D721Med (cell line): Measurements from ENCODE around the gene CMIP.

Experiments used
- DNase-seq: peaks from one replicate; pipeline ENCODE4 v3.0.0; 2011; ENCODE audit warnings: low spot score; ENCODE audit not compliant: insufficient read length
- FAIRE-seq: peaks from 2 replicates; lab custom pipeline; 2011; peaks lifted over from hg19 to GRCh38; lab: Jason Lieb, UNC
- TF ChIP-seq, protein P1 (sequence below): IDR thresholded peaks from 2 replicates; pipeline ENCODE4 v1.5.1; 2012; ENCODE audit warnings: mild to moderate bottlenecking, control low read depth; ENCODE audit not compliant: insufficient read depth; ENCODE audit errors: missing control alignments

Gene CMIP

DNA sequence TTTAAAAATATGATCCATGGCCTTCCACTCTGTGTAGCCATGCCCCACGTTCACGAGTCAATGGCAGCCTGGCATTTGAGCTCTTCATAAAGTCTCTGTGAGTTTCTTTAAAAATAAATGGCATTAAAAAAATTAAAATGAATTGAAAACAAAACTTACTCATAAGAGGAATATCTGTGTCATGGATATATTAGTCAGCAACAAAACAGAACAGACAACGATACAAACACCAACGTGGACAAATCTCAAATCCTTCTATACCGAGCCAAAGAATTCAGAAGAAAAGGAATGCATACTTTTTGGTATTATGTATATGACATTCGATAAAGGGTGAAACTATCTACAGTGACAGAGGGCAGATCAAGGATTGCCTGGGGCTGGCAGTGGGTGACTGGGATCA, 8.2 kb upstream of the CMIP start:
- TF ChIP-seq, protein P1, sequence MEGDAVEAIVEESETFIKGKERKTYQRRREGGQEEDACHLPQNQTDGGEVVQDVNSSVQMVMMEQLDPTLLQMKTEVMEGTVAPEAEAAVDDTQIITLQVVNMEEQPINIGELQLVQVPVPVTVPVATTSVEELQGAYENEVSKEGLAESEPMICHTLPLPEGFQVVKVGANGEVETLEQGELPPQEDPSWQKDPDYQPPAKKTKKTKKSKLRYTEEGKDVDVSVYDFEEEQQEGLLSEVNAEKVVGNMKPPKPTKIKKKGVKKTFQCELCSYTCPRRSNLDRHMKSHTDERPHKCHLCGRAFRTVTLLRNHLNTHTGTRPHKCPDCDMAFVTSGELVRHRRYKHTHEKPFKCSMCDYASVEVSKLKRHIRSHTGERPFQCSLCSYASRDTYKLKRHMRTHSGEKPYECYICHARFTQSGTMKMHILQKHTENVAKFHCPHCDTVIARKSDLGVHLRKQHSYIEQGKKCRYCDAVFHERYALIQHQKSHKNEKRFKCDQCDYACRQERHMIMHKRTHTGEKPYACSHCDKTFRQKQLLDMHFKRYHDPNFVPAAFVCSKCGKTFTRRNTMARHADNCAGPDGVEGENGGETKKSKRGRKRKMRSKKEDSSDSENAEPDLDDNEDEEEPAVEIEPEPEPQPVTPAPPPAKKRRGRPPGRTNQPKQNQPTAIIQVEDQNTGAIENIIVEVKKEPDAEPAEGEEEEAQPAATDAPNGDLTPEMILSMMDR = no peak
- FAIRE-seq = no peak
- DNase-seq = no peak

DNA sequence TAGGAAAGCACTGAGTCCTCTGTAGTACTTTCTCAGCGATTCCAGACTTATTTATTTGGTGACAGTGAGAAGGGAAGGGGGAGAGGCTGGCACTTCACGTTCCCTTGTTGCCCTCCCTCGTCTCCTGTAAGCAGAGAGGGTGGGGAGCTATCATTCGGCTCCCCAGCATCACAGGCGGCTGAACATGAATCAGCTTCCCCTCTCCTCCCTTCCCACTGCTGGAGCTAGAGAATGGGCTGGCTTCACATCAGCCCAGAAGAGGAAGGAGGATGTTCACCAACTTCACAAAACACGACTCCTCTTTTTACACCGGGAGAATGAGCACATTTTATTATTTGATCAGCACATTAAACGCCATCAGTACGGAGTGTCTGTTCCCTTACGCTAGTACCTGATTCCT, 6.7 kb upstream of the CMIP start:
- DNase-seq (no peak), FAIRE-seq (no peak)
- TF ChIP-seq, protein P1 = no peak

DNA sequence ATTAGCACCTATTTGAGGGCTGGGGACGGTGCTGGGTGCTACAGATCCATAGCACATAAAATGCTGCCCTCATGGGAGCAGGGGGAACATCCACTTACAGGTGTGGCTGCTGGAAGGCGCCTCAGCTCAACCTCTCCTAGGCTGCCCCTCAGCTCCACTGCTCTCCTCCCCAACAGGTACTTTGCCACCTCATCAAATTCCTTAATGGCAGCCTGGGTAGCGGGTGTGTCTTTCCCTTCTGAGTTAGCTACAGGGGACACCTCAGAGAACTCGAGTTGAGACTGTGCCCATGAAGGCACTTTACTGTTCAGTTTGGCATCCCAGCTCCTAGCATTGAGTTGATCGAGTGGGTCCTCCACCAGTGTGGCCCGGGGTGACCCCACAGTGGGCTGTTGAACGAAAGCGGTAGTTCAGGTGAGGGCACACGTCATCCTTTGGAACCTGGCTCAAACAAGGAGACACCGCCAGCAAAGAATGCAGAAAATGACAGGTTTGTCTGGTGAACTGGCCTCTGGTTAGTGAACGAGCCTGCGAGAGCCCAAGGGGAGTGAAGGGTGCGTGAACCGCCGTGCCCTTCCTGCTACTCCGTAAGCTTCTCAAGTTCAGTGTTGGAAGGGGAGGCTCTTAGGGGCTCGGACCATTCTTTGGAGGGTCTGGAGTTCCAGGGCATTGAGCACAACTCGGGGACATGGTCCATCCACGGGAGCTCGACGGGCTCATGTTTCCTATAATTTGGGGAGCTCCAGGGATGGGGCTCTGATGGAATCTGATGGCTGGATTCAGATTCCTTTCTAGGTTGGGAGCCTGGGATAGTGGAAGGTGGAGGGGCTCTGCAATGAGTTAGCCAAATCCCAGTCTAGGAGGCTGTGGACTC, 3.5 kb upstream of the CMIP start:
- DNase-seq (no peak), FAIRE-seq (no peak)
- TF ChIP-seq, protein P1 = no peak

DNA sequence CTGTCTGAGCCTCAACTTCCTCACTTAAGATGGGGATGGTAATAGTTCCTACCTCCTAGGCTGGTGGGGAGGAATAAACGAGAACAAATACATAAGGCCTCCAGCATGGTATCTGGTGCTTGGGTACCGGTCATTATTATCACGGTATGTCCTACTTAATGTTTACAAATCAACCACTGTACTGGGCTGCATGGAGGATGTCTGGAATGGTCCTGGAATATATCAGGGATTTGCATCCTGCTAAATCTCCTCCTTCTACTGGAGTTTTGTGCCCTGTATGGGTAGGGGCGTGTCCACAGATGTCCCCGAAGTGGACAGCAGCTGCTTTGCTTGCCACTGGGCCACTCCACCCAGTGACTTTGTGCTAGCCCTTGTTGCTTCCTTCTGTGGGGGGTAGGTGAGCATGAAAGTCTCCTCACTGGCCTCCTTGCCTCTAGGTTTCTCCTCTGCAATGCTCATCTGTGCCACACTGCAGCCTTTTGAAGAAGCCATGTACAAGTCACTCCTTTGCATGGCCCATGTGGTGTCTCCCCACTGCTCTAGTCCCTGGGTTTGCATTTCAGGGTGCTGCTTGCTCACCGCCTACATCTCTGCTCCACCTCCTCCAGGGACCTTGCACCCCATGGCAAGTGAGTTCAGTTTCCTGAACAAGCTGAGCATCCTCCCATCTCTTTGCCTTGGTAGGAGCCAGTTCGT, 2.2 kb upstream of the CMIP start:
- TF ChIP-seq, protein P1 = no peak
- DNase-seq = no peak
- no peak for FAIRE-seq

DNA sequence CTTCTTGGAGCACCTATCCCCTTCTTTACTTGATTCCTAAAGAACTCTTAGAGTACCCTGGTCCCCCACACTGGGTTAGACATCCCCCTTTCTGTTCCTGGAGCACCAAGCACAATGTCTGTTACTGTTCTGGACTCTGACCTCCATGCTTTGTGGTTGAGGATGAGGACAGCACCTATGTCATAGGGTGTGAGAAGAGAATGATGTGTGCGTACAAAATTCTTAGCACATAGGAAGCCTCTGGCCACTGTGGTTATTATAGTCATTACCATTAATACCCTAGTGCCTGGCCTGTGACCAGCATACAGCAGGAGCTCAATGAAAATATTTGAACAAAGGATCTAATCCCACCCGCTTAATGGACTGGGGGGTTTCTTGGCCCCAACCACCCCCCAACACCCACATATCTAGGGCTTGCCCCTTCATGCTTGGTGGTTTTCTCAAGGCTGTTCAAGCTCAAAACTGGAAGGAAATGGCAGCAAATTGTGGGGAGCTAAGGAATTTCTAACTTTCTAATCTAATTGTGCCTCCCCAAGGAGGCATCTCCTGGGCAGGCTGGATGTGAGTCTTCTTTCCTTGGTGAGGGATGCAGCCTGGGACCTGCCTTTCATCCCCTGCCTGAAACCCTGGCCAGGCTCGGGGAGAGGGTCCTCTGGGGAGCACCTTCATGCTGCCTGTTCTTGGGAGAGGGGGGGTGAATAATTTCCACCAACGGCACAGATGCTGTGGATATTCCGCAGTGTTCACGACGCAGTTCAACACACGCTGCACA, 1.5 kb upstream of the CMIP start:
- TF ChIP-seq, protein P1 = no peak
- no peak for FAIRE-seq

DNA sequence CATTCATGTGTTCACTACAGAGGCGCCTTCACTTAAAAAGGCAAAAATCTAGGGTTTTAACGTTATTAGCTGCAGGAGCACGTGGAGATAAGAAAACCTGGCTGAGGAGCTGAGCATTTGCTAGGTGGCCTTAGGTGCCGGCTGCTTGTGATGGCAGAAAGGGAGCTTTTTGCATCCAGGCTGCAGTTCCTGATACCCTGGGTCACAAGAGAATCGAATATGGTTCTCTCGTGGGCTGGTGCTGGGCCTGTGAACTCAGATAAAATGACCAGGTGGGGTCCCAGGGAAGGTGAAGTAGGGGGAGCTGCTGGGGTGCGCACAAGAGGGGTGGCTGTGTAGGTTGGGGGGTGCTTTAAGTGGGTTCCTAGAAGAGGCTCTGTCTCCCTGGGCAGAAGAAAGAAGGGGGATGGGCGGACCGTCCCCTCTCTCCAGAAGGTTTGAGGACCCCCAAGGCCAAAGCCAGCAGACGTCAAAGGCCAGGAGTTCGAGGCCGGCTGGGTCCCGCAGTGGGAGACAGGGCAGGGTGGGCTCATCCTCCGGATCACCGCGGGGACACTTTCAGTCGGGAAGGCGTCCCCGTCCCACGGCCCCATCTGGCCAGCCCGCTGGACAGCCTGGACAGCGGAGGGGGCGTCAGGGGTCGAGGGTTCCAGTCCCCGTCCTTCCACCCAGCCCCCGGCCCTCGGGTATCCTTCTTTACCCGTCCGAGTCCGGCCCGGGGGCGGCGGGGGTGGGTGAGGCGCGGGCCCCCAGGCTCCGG, 740 bp upstream of the CMIP start:
- DNase-seq (no peak), FAIRE-seq (no peak)
- TF ChIP-seq, protein P1 = no peak

More for the DNA sequence above, 1.5 kb upstream of the CMIP start:
- DNase-seq = no peak
